ENCODE data around the gene ZCRB1.
A peak's percentile ranks its signal among the peaks of the same experiment; 100 is the strongest.

ZCRB1 gene

DNA sequence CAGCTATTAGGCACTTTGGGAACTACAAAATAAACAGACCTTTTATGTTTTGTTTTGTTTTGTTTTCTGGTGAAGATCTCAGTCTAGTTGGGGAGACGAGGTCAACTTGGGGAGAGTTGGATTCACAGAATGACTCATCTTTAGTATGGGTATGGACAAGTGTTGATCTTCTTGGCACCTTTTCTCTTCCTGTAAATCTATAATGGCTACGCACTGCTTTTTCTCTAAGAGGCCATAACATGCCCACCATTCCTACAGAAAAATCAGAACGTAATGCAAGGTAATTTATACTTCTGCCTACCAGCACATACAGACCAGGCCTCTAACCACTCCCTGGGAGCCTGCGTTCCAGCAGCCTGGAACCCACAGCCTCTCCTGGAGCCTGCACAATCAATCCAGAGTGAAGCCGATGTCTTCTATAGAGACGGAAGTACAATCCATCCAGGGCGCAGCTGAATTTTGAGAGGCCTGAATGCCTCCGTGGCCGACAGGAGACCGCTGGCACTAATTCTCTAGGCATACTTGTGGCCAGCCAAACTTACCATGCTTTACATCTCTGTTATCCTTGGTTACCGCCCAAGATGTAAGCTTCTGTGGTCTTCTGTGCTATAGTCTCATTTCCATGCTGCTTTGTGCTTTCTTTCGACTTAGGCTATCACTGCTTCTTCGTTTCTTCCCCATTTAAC lies 790 bp upstream of the ZCRB1 start:
- DNase-seq: no peak

DNA sequence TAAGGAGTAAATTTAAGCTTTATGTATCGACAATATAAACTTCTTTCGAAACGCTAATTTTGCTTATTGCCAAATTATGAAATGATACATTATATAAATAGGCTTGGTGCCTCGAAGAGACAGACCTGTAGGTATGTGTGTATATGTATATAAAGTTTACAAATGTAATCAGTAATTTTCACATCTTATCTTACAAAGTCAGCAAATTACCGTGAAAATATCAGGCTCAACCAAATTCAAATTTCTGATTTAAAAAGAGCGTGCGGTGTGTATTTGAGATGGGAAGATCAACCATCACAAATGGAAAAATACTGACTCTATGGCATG lies 605 bp downstream of the ZCRB1 start:
- DNase-seq: no peak

DNA sequence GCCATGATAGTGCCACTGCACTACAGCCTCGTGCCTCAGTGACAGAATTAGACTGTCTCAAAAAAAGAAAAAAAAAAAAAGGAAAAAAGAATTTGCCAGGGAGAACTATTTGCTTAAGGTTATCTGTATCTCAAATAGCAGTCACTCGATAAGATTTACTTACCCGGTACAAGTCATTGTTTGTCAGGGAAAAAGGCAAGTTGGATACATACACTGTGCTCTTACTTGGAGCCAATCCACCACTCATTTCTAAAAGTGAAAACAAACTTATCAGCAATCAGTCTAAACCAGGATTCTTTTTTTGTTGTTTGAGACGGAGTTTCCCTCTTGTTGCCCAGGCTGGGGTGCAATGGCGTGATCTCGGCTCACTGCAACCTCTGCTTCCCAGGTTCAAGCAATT lies 2.0 kb downstream of the ZCRB1 start:
- no peak for DNase-seq

DNA sequence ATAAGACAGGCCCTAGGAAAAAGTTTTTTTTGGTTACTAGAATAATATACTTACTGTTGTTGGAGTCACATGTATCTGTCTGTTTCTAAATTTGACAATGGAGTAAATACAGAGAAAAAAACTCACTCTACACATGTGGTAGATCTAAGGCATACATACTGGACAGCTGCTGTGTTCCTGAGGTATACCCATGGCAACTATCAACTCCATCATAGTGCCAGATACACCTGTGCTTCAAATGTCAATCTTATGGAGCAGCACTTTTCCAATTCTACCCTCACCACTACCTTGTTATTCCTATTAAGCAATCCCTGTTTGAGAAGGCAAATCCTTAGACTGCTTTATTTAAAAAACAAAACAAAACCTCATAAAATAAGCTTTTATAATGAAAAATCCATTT lies 3.3 kb downstream of the ZCRB1 start:
- DNase-seq: no peak

DNA sequence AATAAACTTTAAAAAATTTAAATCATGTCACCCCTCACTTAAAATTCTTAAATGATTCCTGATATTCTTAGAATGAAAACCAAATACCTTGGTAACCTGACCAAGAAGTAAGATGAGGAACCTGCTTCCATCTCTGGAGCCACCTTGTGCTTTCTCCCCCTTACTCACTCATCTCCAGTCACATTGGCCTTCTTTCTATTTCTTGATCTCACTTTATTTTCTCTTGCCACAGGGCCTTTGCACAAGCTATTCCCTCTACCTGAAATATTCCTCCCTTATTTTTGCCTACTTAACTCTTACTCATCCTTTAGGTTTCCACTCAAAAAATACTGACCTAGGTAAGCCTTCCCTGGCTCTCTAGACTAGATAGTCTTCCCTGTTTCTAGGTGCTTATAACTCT lies 5.1 kb downstream of the ZCRB1 start:
- DNase-seq: no peak

DNA sequence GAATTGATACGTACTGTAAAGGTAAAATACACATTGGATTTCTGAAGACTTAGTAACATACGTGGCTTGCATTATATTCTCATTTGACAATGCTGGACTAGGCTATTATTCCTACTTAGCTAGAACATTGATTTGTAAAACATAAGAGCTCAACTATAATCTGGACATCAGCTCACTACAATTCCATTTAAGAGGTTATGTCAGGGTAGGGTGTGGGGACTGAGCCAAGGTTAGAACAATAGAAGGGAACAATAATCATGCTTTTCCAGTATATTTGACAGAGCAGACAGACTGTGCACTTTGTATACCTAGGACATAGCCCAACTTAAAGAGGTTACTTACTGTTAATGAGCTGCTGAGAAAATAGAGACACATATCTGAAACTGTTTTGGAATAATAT lies 10.8 kb downstream of the ZCRB1 start:
- DNase-seq: no peak

DNA sequence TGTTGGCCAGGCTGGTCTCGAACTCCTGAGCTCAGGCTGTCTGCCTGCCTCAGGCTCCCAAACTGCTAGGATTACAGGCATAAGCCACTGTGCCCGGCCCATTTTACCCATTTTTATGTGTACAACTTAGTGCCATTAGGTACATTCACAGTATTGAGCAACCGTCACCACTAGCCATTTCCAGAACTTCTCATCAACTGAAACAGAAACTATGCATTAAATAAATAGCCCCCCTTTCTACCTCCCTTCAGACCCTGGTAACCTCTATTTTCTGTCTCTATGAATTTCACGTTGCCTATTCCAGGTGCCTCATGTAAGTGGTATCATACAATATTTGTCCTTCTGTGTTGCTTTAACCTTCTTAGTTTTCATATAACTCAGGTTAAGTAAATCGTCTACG lies 15.9 kb downstream of the ZCRB1 start:
- DNase-seq: no peak

DNA sequence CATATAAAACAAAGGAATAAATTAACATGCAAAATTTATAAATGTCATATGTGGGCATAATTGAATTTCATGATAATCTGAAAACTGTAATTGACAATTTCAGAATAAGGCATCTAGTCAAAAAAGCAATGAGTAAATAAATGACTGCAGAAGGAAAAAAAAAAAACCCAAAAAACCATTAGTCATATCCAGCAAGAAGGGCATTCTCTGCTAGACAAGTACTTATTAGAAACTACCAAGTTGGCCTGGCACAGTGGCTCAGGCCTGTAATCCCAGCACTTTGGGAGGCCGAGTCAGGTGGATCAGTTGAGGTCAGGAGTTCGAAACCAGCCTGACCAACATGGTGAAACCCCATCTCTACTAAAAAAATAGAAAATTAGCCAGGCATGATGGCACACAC lies 17.5 kb downstream of the ZCRB1 start:
- no peak for DNase-seq

DNA sequence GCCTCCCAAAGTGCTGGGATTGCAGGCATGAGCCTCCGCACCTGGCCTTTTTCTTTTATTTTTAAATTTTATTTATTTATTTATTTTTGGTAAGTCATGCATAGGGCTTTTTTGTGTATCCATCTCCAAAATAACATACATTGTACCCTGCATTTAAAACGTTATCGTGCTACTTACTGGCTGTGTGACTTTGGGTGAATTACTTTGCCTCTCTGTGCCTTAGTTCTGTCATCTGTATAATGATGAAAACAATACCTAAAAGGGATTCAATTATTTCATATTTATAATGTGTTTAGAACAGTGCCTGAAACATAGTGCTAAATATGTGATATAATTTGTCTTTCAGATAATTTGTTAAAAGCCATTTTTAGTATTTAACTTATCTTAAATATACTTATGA lies 19.6 kb downstream of the ZCRB1 start:
- no peak for DNase-seq

DNA sequence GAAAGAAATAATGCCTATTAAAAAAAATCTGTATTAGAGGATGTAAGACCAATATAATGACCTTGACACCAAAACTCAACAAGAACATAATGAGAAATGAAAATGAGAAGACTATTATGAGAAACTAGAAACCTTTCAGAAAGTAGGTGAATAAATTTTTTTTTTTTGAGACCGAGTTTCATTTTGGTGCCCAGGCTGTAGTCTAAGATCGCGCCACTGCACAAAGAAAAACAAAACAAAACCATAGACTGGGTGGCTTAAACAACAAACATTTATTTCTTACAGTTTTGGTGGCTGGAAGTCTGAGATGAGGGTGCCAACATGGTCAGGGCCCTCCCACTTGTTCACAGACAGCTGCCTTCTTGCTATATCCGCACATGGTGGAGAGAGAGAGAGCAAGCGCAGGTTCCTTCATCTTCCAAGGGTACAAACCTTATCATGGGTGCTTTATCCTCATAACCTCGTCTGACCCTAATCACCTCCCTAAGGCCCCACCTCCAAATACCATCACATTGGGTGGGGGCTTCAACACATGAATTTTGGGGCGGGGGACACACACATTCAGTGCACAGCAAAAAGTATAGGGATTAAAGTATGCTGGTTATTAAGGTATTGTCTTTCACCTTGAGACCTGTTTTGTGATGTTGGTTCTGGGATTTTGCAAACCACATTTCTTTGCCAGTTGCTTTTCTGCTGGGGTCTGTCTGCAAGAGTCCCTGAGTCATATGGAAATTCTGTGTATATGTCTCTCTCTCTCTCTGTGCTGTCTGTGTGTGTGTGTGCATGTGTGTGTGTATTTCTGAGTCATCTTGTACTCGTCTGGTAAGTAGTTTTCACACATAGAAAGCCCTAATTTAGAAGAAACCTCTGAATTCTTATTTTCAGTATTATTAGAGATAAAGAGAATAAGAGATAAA lies 26.2 kb downstream of the ZCRB1 start:
- DNase-seq: peak; percentile 59

DNA sequence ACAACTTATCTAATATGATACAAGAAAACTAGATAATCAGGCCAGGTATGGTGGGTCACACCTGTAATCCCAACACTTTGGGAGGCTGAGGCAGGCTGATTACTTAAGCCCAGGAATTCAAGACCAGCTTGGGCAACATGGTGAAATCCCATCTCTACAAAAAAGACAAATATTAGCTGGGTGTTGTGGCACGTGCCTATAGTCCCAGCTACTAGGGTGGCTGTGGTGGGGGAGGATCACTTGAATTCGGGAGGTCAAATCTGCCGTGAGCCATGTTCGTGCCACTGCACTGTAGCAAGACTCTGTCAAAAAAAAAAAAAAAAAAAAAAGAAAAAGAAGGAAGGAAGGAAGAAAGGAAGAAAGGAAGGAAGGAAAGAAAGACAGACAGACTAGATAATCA lies 27.0 kb downstream of the ZCRB1 start:
- no peak for DNase-seq

DNA sequence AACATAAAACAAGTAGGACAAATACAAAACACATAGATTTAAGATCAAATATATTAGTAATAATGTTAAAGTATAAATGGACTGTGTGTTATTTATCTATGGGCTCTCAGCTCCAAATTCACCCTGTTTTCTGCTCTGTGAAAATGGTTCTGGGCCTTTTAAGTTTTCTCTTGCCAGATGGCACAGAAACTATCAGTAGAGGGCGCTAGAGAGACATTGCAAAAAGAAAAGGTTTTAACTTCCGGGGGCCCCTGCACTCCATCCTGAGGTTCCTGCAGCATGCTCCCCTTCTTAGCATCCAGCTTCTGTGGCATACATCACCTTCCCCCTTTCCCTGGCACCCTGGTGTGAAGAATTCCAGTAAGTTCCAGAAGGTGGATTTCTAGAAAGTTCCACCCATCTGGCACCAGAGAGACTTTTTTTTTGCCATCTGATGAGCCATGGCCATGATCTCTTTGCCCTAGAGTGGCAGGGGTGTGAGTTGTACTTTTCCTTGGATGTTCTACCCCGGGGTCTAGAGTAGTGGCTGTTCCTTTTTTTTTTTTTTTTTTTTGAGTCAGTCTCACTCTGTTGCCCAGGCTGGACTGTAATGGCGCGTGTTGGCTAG lies 29.3 kb downstream of the ZCRB1 start:
- no peak for DNase-seq

DNA sequence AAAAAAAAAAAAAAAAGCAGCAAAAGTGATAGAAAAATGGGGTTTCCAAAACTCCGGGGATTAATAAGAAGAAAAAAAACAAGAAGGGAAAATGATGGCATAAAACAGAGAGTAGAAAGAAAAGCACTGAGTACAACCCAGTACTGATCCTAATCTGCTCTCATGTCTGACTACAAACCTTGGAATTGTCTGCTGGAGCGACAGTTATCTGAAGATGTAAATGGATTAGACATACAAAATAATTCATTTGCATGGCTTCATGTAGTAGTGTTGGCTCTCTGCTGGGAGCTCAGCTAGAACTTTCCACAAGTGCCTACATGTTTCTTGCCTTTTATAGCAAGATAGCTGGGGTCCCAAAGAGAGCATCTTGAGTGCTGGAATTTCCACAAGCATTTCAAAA lies 34.2 kb downstream of the ZCRB1 start:
- DNase-seq: no peak

DNA sequence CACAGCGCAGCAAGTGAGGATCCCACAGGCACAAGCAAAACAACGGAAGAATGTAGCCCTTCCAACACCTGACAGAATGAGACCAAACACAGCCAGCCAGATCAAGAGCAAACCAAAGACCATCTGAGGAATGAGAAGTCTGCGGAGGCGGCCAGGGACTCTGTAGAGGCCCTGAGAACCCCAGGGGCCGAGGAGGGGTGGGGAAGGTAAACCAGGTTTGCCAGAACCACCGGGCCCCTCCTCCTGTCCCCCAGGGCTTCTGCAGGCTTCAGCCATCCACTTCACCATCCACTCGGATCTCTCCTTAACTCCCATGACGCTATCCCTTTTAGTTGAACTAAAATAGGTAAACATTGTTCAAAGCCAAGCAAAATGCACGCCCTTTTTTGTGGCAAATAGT lies 37.4 kb downstream of the ZCRB1 start:
- DNase-seq: no peak

DNA sequence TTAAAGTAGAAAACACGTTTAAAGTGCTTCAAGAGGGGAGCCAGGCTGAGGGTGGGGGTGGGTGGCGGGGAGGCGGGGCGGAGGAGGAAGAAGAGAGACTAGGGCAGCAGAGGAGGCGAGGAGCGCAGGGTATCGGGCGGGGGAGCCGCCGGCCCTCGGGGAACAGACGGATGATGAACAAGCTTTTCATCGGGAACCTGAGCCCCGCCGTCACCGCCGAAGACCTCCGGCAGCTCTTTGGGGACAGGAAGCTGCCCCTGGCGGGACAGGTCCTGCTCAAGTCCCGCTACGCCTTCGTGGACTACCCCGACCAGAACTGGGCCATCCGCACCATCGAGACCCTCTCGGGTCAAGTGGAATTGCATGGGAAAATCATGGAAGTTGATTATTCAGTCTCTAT lies 39.2 kb downstream of the ZCRB1 start:
- no peak for DNase-seq

DNA sequence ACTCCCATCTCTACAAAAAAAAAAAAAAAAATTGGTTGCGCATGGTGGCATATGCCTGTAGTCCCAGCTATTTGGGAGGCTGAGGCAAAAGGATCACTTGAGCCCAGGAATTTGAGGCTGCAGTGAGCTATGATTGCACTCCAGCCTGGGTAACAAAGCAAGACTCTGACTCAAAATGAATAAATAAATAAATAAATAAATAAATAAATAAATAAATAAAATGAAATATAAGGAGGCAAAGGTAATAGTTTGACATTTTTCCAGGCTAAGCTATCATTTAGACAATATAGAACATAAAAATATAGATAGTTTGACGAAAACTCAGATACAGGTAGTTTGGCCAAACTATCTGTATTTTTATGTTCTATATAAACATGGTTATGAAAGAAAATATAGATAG lies 40.5 kb downstream of the ZCRB1 start:
- DNase-seq: no peak

DNA sequence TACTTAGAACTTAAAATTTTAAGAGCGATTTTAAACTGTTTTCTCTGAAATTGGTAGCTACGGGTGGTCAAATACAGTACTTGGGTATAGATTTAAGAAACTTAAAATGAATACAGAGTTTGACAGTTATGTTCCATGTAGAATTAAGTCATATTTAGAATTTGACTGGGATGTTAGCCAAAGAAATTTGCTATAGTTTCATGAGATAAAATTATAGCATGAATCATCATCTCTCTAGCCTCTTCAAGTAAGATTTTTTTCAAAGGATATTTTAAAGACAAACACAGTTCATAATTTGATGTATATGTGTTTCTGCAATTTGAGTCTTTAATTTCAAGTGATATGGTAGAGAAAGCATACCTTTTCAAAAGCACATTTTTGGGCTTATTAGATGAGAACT lies 41.0 kb downstream of the ZCRB1 start:
- DNase-seq: peak; percentile 40

DNA sequence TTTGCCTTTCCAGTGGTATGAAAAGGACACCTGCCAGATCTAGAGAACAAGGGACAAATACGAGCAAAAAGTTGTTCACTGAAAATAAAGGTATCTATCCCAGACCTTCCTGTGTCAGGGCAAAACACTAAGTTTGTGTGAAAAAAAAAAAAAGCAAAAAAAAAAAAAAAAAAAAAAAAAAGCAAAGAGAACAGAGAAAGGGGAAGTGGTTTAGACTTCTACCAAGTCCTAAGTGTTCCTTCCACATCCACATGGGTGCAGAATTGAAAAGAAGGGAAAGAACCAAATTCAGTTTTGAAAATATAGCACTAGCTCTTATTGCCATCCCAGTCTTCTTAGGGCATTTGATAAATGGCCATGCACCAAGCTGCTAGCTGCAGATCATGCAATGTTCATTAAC lies 41.7 kb downstream of the ZCRB1 start:
- DNase-seq: no peak

DNA sequence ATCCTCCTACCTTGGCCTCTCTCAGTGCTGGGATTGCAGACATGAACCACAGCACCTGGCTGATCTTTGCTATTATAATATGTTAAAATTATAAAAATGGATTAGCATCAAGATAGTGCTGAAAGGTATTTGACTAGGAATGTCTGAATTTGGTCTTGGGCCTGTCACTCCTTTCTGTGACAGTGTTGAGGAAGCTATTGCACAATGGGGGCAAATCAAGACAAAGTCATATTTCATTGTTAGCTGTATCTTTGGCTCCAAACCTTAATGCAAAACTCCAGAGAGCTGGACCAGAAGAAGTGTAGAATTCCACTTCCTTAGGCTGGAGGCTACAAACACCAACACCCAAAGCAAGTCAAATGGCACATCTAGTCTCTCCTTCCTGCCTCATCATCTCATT lies 42.2 kb downstream of the ZCRB1 start:
- DNase-seq: no peak

DNA sequence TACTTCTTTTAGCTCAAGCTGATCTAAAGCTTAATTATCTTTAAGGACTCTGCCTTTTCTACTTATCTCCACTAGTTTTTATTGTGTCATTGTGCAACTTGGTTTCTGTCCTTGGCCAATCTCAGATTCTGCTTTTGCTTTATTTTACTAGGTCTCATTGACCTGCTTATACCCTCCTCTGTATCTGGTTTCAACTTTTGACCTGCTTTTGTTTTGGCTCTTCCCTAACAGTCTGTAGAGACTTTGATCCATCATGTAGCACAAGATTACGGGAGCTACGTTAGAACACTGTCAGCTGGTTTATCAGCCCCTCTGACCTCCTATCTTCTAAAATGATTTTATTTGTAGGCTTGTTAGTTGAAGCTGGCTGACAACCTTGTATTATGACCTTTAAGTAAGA lies 43.6 kb downstream of the ZCRB1 start:
- no peak for DNase-seq

DNA sequence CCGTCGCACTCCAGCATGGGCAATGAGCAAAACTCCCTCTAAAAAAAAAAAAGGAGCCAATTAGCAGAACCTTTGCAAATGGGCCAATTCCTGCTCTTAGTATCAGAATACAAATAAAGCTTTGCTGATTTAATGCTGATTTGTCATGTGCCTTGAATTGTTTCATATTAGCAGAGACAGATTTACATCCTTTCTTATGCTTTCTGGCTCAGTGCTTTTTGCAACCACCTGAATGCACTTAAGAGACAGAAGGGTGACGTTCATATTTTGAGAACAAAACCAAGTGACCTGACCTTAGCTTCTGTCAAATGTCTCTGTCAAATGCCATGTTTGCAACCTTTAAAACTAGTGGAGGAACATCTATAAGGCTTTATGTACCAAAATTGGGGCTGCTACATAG lies 44.0 kb downstream of the ZCRB1 start:
- no peak for DNase-seq

DNA sequence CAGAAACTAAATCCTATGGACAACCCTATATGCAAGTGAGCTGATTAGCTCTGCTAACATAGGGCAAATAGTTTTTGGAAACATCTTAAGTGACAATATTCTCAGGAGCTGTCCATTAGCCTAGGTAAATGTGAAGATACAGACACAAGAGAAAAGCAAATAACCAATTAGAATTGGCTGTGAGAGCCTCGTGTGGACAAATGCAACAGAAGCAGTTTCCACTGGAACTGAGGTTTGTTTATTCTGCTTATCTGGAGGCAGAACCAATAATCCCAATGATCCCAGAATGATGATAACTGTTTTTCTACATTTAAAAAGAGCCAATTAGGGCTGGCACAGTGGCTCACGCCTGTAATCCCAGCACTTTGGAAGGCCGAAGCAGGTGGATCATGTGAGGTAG lies 44.6 kb downstream of the ZCRB1 start:
- no peak for DNase-seq

DNA sequence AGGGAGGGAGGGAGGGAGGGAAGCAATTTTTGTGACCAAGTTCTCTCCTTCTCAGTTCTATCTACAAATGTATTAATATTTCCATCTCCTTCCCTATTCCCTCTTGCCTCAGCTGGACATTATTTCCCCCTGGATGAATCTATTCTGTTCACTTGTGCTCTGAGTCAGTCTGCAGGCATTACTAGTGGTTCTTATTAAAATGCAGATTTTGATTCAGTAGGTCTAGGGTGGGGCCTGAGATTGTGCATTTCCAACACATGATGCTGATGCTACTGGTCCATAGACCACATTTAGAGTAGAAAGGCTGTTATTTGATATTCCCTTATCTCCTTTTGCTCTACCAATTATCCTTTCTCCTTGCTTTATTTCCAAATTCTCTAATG lies 47.8 kb downstream of the ZCRB1 start:
- DNase-seq: no peak

DNA sequence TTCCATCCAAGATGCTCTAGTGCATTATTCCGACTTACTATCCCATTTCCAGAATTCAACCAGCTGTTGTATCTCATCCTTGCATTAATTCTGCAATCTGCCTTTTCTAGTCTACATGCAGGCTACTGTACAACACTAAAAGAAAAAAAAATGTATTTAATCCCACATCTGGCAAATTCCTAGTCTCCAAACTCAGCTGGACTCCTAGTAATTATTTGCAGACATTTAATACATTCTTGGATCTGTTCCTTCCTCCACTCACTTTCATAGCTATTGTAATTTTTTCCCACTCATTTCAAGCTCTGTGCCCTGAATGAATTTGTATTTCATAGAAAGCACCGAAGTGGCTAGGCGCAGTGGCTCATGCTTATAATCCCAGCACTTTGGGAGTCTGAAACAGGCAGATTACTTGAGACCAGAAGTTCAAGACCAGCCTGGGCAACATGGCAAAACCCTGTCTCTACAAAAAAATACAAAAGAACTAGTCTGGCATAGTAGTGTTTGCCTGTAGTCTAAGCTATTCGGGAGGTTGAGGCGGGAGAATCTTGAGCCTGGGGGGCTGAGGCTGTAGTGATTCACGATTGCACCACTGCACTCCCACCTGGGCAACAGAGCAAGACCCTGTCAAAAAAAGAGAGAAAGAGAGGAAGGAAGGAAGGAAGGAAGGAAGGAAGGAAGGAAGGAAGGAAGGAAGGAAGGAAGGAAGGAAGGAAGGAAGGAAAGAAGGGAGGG lies 48.3 kb downstream of the ZCRB1 start:
- DNase-seq: no peak

All from NCI-H226 (cell line).